B cell (primary cell): ENCODE results near the gene MOB2. TPM values are rescaled to one million over a fixed set of nuclear protein-coding genes. Genes with fewer than 3 reads are reported as not detected.

ENCODE experiments used
- ATAC-seq: fragments of 200-7000 bp; cut with Tn5 transposase; one replicate; pipeline ENCODE4 v1.10.0; 2021; ENCODE audit warnings: low read depth, mild to moderate bottlenecking, moderate number of reproducible peaks, moderate library complexity
- CTCF ChIA-PET: fragments of 350-600 bp; sonication (Branson Sonifier 250); formaldehyde crosslinking; loops from one replicate; lab custom pipeline; 2021; ENCODE audit warnings: antibody characterized with exemption, inconsistent platforms; lab: Charles Lee
- POLR2A ChIA-PET: fragments of 350-600 bp; sonication (Branson Sonifier 250); formaldehyde crosslinking; loops from one replicate; lab custom pipeline; 2021; ENCODE audit warnings: antibody characterized with exemption; lab: Charles Lee
- DNase-seq: peaks from one replicate; pipeline ENCODE4 v3.0.0; 2013
- H2AFZ ChIP-seq: 2 replicates; pipeline ENCODE4 v1.6.1; 2012; ENCODE audit warnings: mild to moderate bottlenecking, low read depth, low read length; ENCODE audit not compliant: insufficient read depth, poor library complexity, severe bottlenecking
- H3K27ac ChIP-seq, 2 donors: 1 replicate in 1 of 2; 2 replicates in 1 of 2; pipeline ENCODE4 v1.5.1; 2012 to 2013; ENCODE audit warnings: low read length in 2 of 2, mild to moderate bottlenecking in 2 of 2, moderate library complexity in 1 of 2
- H3K27me3 ChIP-seq, 4 experiments: fragments of 200-600 bp in 1 of 4; sonication (generic) in 1 of 4; replicated peaks in 1 of 4; 1 replicate in 2 of 4; 2 replicates in 2 of 4; pipeline versions ENCODE4 v1.6.1 to v1.7.0; 2013 to 2016; ENCODE audit warnings: low read length in 3 of 4, mild to moderate bottlenecking in 2 of 4, mixed read lengths in 1 of 4, moderate library complexity in 1 of 4; ENCODE audit not compliant: insufficient read depth in 4 of 4, control insufficient read depth in 3 of 4; ENCODE audit errors: control extremely low read depth in 1 of 4
- H3K36me3 ChIP-seq, 2 experiments: replicated peaks in 1 of 2; 1 replicate in 1 of 2; 2 replicates in 1 of 2; pipeline versions ENCODE4 v1.6.1 to v1.7.1; 2013; ENCODE audit warnings: low read length in 1 of 2; ENCODE audit not compliant: insufficient read depth in 2 of 2, control insufficient read depth in 1 of 2; ENCODE audit errors: control extremely low read depth in 1 of 2, extremely low read depth in 1 of 2
- H3K4me1 ChIP-seq, 2 donors: fragments of 200-600 bp in 1 of 2; sonication (generic) in 1 of 2; 1 replicate in 1 of 2; 2 replicates in 1 of 2; pipeline versions ENCODE4 v1.5.1 to v1.6.1; 2013 to 2017; ENCODE audit warnings: low read length in 2 of 2; ENCODE audit not compliant: control insufficient read depth in 2 of 2, insufficient read depth in 2 of 2
- H3K4me2 ChIP-seq: replicated peaks from 2 replicates; pipeline ENCODE3; 2012; ENCODE audit warnings: mild to moderate bottlenecking, low read depth, low read length; ENCODE audit not compliant: poor library complexity, severe bottlenecking
- H3K4me3 ChIP-seq, 5 experiments: fragments of 200-600 bp in 1 of 5; sonication (generic) in 1 of 5; 1 replicate in 3 of 5; 2 replicates in 2 of 5; pipeline versions ENCODE4 v1.5.1 to v1.7.0; 2011 to 2016; ENCODE audit warnings: low read length in 4 of 5, mild to moderate bottlenecking in 4 of 5, low read depth in 2 of 5, control low read depth in 1 of 5, moderate library complexity in 1 of 5; ENCODE audit not compliant: insufficient read depth in 1 of 5; ENCODE audit errors: control extremely low read depth in 1 of 5, extremely low read depth in 1 of 5
- H3K79me2 ChIP-seq: fragments of 200-600 bp; sonication (generic); one replicate; pipeline ENCODE4 v1.6.0; 2016; ENCODE audit warnings: low read length; ENCODE audit not compliant: control insufficient read depth, insufficient read depth
- H3K9ac ChIP-seq: fragments of 200-600 bp; sonication (generic); 2 replicates; pipeline ENCODE4 v1.6.1; 2017; ENCODE audit warnings: mild to moderate bottlenecking, low read length, moderate library complexity
- H3K9me3 ChIP-seq, 3 donors: one replicate each; pipeline versions ENCODE4 v1.6.1 to v1.7.1; 2013; ENCODE audit warnings: low read length in 2 of 3; ENCODE audit not compliant: control insufficient read depth in 2 of 3, insufficient read depth in 1 of 3; ENCODE audit errors: control extremely low read depth in 1 of 3
- H4K20me1 ChIP-seq: 2 replicates; pipeline ENCODE4 v1.6.0; 2012; ENCODE audit warnings: mild to moderate bottlenecking, low read length; ENCODE audit not compliant: insufficient read depth, control insufficient read depth, poor library complexity, severe bottlenecking
- H3K27ac Mint-ChIP-seq: one replicate; pipeline ENCODE4 v1.8.0; 2021; ENCODE audit warnings: mixed read lengths
- H3K27me3 Mint-ChIP-seq: one replicate; pipeline ENCODE4 v1.8.0; 2021; ENCODE audit warnings: mixed read lengths
- H3K4me1 Mint-ChIP-seq: one replicate; pipeline ENCODE4 v1.8.0; 2021; ENCODE audit warnings: mixed read lengths
- H3K4me3 Mint-ChIP-seq: one replicate; pipeline ENCODE4 v1.8.0; 2021; ENCODE audit warnings: mixed read lengths
- H3K9me3 Mint-ChIP-seq: one replicate; pipeline ENCODE4 v1.8.0; 2022; ENCODE audit warnings: mixed read lengths; ENCODE audit not compliant: insufficient read depth
- CTCF ChIP-seq: fragments of 200-600 bp; IDR thresholded peaks from one replicate; pipeline ENCODE4 v1.8.0; 2022; ENCODE audit warnings: antibody characterized with exemption, mild to moderate bottlenecking
- EZH2 ChIP-seq: IDR thresholded peaks from 2 replicates; pipeline ENCODE4 v1.6.1; 2012; ENCODE audit warnings: borderline replicate concordance, low read depth, mild to moderate bottlenecking, moderate library complexity, low read length; ENCODE audit not compliant: insufficient read depth, poor library complexity, severe bottlenecking
- WGBS: methylation state at CpG from one replicate; pipeline ENCODE4 v1.1.5; 2013; ENCODE audit warnings: missing lambda C conversion rate; ENCODE audit not compliant: insufficient coverage; 5-methylcytosine and 5-hydroxymethylcytosine counted together
- intact Hi-C: fragments of 100-400 bp; cut with micrococcal nuclease; formaldehyde crosslinking; loops from one replicate; pipeline ENCODE4 v1.10.0; 2022
- polyA minus RNA-seq: library from RNA; depleted of rRNA, polyadenylated mRNA; stranded (reverse); fragments of >200 nt; gene quantifications from 2 replicates; pipeline ENCODE4 v1.2.3, GENCODE V29; 2012
- polyA plus RNA-seq: library from polyadenylated mRNA; depleted of rRNA; stranded (reverse); fragments of >200 nt; gene quantifications from 2 replicates; pipeline ENCODE4 v1.2.3, GENCODE V29; 2012
- total RNA-seq, 2 donors: library from RNA; stranded (reverse); fragments of 120-200 nt in 1 of 2; gene quantifications; 1 replicate in 1 of 2; 2 replicates in 1 of 2; pipeline versions ENCODE4 v1.2.3 to v1.2.4, GENCODE V29; 2013 to 2022

MOB2 gene
- total RNA-seq: 55.7 and 63.4 TPM in 2 replicates
- total RNA-seq (2013): 28.2 TPM
- polyA plus RNA-seq: 41.9 and 57.6 TPM in 2 replicates
- 43.1 and 48.8 TPM in 2 replicates for polyA minus RNA-seq

GRCh38 chr11:1486054-1486825, at the start of gene MOB2:
MOB2 (minus strand) TSS chr11:1486779; CDS start chr11:1486556, 223 bp downstream.
- H3K27ac ChIP-seq: peak within 1 kb of the TSS in 1 of 2 donors; percentile 27
- Mint-ChIP-seq H3K27ac (peak within 1 kb of the TSS; percentile 50), H3K9me3 (no peaks in the 10 kb centered on the region), H3K27me3 (no peaks in the 10 kb centered on the region), H3K4me3 (peak within 1 kb of the TSS; percentile 59), H3K4me1 (peaks cover 41% of the 10 kb centered on the region)
- peak; percentile 39 for ATAC-seq
- CTCF ChIA-PET: no interaction called here
- H3K4me1 ChIP-seq: peaks cover 21 to 45% of the 10 kb centered on the region in 2 donors
- peak; percentile 41 for DNase-seq
- TF ChIP-seq EZH2 (no peak), CTCF (no peak)
- peaks cover 0 to 8% (median 0%) of the 10 kb centered on the region in 3 donors for H3K9me3 ChIP-seq
- peak within 1 kb of the TSS; percentile 15 for H3K9ac ChIP-seq
- no peaks in the 10 kb centered on the region for H3K27me3 ChIP-seq
- H3K4me3 ChIP-seq: no peak within 1 kb of the TSS
- peaks cover 75% of the 10 kb centered on the region for H3K79me2 ChIP-seq
- no peak within 1 kb of the TSS for H2AFZ ChIP-seq
- peaks cover 0 to 2% of the 10 kb centered on the region in 2 experiments for H3K36me3 ChIP-seq
- intact Hi-C loops: no loop called here
- WGBS: 72% methylated on average over 31 of the region's 31 CpGs
- POLR2A ChIA-PET: no interaction called here
- H3K4me2 ChIP-seq: peak within 1 kb of the TSS; percentile 31
- peaks cover 100% of the 10 kb centered on the region for H4K20me1 ChIP-seq

- CTCF ChIA-PET: no interaction called here
- no peak overlapping the region for H2AFZ ChIP-seq
- WGBS: 97% methylated on average over 11 of the region's 14 CpGs
- intact Hi-C loops: no loop called here
- TF ChIP-seq CTCF (no peak), EZH2 (no peak)
- Mint-ChIP-seq H3K27ac (no peak overlapping the region), H3K4me1 (peaks cover 17% of the 10 kb centered on the region), H3K4me3 (no peak overlapping the region), H3K27me3 (peaks cover 13% of the 10 kb centered on the region), H3K9me3 (no peaks in the 10 kb centered on the region)
- peaks cover 0 to 35% of the 10 kb centered on the region in 2 experiments for H3K36me3 ChIP-seq
- H3K27ac ChIP-seq: no peak overlapping the region
- DNase-seq (no peak), ATAC-seq (no peak)
- no peak overlapping the region for H3K4me2 ChIP-seq
- no peak overlapping the region for H3K4me3 ChIP-seq
- peaks cover 73% of the 10 kb centered on the region for H4K20me1 ChIP-seq
- peaks cover 0 to 8% (median 4%) of the 10 kb centered on the region in 4 experiments for H3K27me3 ChIP-seq
- POLR2A ChIA-PET: no interaction called here
- H3K9ac ChIP-seq: no peak overlapping the region
- H3K9me3 ChIP-seq: no peaks in the 10 kb centered on the region
- peaks cover 78% of the 10 kb centered on the region for H3K79me2 ChIP-seq
- H3K4me1 ChIP-seq: no peaks in the 10 kb centered on the region
These were observed 48.1 kb upstream of the MOB2 start for GRCh38 chr11:1534682-1535081.
